SK-N-MC (cell line): ENCODE results near the gene CPTP.

Source experiments
- EZH2 ChIP-seq: fragments of 200-600 bp; sonication (generic); IDR thresholded peaks from one replicate; pipeline ENCODE4 v1.6.1; 2017; ENCODE audit warnings: antibody characterized with exemption
- FOXP2 ChIP-seq: optimal IDR thresholded peaks from 2 replicates; pipeline ENCODE3; 2011; ENCODE audit warnings: mild to moderate bottlenecking, moderate library complexity; ENCODE audit not compliant: insufficient read depth; ENCODE audit errors: extremely low read length, control extremely low read depth
- POLR2AphosphoS5 ChIP-seq: IDR thresholded peaks from 2 replicates; pipeline ENCODE4 v1.6.1; 2012; ENCODE audit warnings: mild to moderate bottlenecking, low read depth, low read length, borderline replicate concordance

DNA sequence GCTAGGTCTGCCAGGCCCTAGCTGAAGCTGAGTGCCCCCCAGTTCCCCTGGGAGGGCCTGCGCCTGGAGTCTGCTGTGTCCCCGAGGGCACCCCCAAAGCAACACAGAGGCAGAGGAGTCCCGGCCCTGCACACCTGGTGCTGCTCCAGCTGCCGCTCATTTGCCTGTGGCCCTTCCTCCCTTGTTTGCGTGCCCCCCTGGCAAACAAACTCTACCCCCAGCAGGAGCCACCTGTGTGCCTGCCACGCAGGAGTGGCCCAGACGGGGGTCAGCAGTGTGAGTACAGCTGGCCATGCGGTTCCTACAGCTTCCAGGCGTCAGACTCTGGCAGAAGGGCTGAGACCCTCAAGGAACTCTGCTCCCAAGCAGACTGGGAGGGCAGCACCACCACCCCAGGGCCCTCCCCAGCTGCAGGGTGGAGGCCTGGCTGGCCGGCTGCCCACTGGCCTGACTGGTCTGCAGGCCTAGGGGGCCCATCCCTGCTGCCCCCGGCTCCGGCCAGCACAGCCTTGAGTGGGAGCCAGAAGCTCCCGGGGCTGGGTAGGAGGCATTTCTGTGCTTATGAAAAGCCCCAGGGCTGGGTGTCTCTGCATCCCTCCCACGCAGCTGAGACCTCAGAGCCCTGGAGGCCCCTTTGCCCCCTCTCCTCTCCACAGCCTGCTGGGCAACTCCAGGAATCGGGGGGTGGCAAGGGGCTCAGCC lies 5.9 kb downstream of the CPTP start:
- TF ChIP-seq EZH2 = no peak
- no peak for TF ChIP-seq FOXP2
- TF ChIP-seq POLR2AphosphoS5 = no peak
